K562 (cell line): ENCODE results near the gene PLEKHA8. TPM values are rescaled to one million over a fixed set of nuclear protein-coding genes. Genes with fewer than 3 reads are reported as not detected.
A peak's percentile ranks its signal among the peaks of the same experiment; 100 is the strongest.

Source experiments
- ADNP ChIP-seq: fragments of 200-800 bp; sonication (Bioruptor generic); IDR thresholded peaks from 2 replicates; pipeline ENCODE4 v1.6.1; 2016; ENCODE audit warnings: missing genetic modification characterization, missing compliant biosample characterization
- ATF1 ChIP-seq, 2 experiments: fragments of 450-650 bp in 1 of 2; IDR thresholded peaks; 2 replicates each; pipeline ENCODE4 v1.6.1; 2016; ENCODE audit warnings: missing compliant biosample characterization in 1 of 2, missing genetic modification characterization in 1 of 2
- BRCA1 ChIP-seq, 2 experiments: fragments of 450-650 bp in 1 of 2; sonication (generic) in 1 of 2; formaldehyde crosslinking in 1 of 2; IDR thresholded peaks; 2 replicates each; pipeline versions ENCODE4 v1.5.0 to v1.6.1; 2017 to 2020; ENCODE audit warnings: mild to moderate bottlenecking in 1 of 2, missing genetic modification reagents in 1 of 2
- CSDE1 ChIP-seq, 2 experiments: fragments of 450-650 bp; IDR thresholded peaks; 2 replicates each; pipeline ENCODE4 v1.6.1; 2016; ENCODE audit warnings: mild to moderate bottlenecking in 1 of 2
- HMGN3 ChIP-seq: IDR thresholded peaks from 2 replicates; pipeline ENCODE4 v1.6.1; 2011; ENCODE audit warnings: borderline replicate concordance, low read depth, mild to moderate bottlenecking, mixed read lengths, low read length; ENCODE audit not compliant: insufficient read length; ENCODE audit errors: extremely low read depth
- MCM2 ChIP-seq: fragments of 450-650 bp; IDR thresholded peaks from 2 replicates; pipeline ENCODE4 v1.6.1; 2017; ENCODE audit warnings: low read depth, mild to moderate bottlenecking
- SIRT6 ChIP-seq: IDR thresholded peaks from one replicate; pipeline ENCODE4 v1.6.1; 2012; ENCODE audit warnings: low read depth, mild to moderate bottlenecking, control low read depth, inconsistent platforms, low read length, moderate library complexity
- ZC3H11A ChIP-seq: IDR thresholded peaks from 2 replicates; pipeline ENCODE4 v1.6.1; 2012; ENCODE audit warnings: low read depth, low read length, improper control_type of control experiment
- ZNF133 ChIP-seq: fragments of 250-450 bp; sonication (Bioruptor Pico); IDR thresholded peaks from 2 replicates; pipeline ENCODE4 v1.4.0; 2020; ENCODE audit warnings: mild to moderate bottlenecking
- ZNF165 ChIP-seq: fragments of 250-450 bp; sonication (Bioruptor Pico); IDR thresholded peaks from 2 replicates; pipeline ENCODE4 v1.4.0; 2020; ENCODE audit warnings: borderline replicate concordance
- ZNF23 ChIP-seq: fragments of 250-450 bp; sonication (Bioruptor Pico); IDR thresholded peaks from 2 replicates; pipeline ENCODE4 v1.4.0; 2020; ENCODE audit warnings: mild to moderate bottlenecking
- polyA plus RNA-seq, 8 experiments: library from polyadenylated mRNA; depleted of rRNA in 4 of 8; stranded (reverse) in 5 of 8; unstranded in 3 of 8; fragments of >200 nt; fragmentation: Nextera tagmentation in 2 of 8; fragmentation: Illumina TruSeq in 1 of 8; extraction: Ambion mirVana in 2 of 8; extraction: Trizol in 1 of 8; gene quantifications; 2 replicates each; pipeline versions ENCODE4 v1.2.1 to v1.2.3, GENCODE V29; 2011 to 2014; ENCODE audit warnings: inconsistent platforms in 1 of 8, missing spikeins in 1 of 8
- total RNA-seq, 7 experiments: library from RNA; depleted of rRNA in 6 of 7; stranded (reverse); fragments of >200 nt in 6 of 7; fragmentation: Illumina TruSeq in 2 of 7; extraction: Trizol in 2 of 7; gene quantifications; 2 replicates each; pipeline versions ENCODE4 v1.2.1 to v1.2.3, GENCODE V29; 2011 to 2021; ENCODE audit warnings: low replicate concordance in 1 of 7
- TF ChIP-seq, protein P1 (sequence below): fragments of 450-650 bp; IDR thresholded peaks from 2 replicates; pipeline ENCODE4 v1.6.1; 2017; ENCODE audit warnings: antibody characterized with exemption
- TF ChIP-seq, protein P2 (sequence below): fragments of 450-650 bp; IDR thresholded peaks from 2 replicates; pipeline ENCODE4 v1.6.1; 2016
- TF ChIP-seq, protein P3 (sequence below): fragments of 450-650 bp; conservative IDR thresholded peaks from 2 replicates; pipeline ENCODE4 v1.6.1; 2016; ENCODE audit warnings: missing genetic modification characterization, low read depth, mild to moderate bottlenecking, control low read depth, missing compliant biosample characterization
- TF ChIP-seq, protein P4 (sequence below), 3 experiments: fragments of 200-800 bp in 1 of 3; fragments of 250-450 bp in 1 of 3; fragments of 450-650 bp in 1 of 3; sonication (Bioruptor Pico) in 1 of 3; sonication (Bioruptor generic) in 1 of 3; formaldehyde crosslinking in 1 of 3; IDR thresholded peaks; 2 replicates each; pipeline versions ENCODE4 v1.6.1 to v1.8.0; 2016 to 2022; ENCODE audit warnings: mild to moderate bottlenecking in 2 of 3, missing genetic modification characterization in 2 of 3, missing compliant biosample characterization in 1 of 3, moderate library complexity in 1 of 3
- TF ChIP-seq, protein P5 (sequence below), 3 experiments: fragments of 200-800 bp in 1 of 3; sonication (Bioruptor generic) in 1 of 3; sonication (generic) in 1 of 3; formaldehyde crosslinking in 1 of 3; IDR thresholded peaks; 2 replicates each; pipeline versions ENCODE4 v1.6.1 to v1.8.0; 2016 to 2022; ENCODE audit warnings: mild to moderate bottlenecking in 2 of 3, missing compliant biosample characterization in 2 of 3, missing genetic modification characterization in 2 of 3, missing genetic modification reagents in 1 of 3

The PLEKHA8 gene
- total and polyA plus RNA-seq, 9 of the 15 experiments (the other 6 are each of a cell fraction or from before 2014, with no cell fraction given), result 3.2 to 16.3 (median 11.8) TPM

DNA sequence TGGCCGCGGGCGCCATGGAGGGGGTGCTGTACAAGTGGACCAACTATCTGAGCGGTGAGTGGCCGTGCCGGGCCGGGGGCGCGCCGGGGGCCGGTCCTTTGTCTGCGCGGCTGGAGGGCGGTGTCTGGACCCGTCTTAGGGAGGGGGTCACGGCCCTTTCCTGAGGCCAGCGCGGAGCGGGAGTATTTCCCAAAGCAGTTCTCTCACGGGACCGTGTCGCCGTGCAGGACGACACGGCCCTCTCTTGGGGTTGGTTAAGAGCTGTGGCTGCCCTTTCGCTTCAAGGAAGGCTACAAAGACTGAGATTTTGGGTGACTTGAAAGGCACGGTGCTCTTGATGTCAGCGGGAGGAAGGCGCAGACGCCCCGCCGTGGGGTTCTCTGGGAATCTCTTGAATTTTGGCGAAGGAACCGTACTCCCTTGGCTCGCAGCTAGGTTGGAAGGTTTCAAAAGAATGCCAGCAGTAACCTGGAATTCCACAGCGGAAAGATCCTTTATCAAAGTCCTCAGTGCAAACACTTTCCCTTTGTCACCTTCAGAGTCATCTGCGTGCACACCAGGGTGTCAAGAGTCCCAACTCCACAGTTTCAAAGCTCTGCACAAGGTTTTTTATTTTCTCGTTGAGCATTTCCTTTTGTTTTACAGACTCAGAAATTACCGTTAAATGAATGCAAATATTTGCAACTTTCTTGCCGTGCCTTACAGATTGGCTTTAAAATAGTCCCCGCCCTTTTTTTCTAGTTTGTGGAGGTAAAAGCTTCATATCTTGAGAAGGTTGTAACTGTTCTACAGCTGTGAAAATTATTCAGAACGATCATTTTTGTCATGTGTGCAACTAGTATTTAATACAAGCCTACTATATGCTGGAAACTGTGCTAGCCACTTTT is 780 bp downstream of the PLEKHA8 start (continued):
- TF ChIP-seq, protein P1, sequence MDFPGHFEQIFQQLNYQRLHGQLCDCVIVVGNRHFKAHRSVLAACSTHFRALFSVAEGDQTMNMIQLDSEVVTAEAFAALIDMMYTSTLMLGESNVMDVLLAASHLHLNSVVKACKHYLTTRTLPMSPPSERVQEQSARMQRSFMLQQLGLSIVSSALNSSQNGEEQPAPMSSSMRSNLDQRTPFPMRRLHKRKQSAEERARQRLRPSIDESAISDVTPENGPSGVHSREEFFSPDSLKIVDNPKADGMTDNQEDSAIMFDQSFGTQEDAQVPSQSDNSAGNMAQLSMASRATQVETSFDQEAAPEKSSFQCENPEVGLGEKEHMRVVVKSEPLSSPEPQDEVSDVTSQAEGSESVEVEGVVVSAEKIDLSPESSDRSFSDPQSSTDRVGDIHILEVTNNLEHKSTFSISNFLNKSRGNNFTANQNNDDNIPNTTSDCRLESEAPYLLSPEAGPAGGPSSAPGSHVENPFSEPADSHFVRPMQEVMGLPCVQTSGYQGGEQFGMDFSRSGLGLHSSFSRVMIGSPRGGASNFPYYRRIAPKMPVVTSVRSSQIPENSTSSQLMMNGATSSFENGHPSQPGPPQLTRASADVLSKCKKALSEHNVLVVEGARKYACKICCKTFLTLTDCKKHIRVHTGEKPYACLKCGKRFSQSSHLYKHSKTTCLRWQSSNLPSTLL, result 0 out of 2 replicates have a peak, but pooled peaks have one; percentile 58
- TF ChIP-seq, protein P2, sequence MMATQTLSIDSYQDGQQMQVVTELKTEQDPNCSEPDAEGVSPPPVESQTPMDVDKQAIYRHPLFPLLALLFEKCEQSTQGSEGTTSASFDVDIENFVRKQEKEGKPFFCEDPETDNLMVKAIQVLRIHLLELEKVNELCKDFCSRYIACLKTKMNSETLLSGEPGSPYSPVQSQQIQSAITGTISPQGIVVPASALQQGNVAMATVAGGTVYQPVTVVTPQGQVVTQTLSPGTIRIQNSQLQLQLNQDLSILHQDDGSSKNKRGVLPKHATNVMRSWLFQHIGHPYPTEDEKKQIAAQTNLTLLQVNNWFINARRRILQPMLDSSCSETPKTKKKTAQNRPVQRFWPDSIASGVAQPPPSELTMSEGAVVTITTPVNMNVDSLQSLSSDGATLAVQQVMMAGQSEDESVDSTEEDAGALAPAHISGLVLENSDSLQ, result 0 out of 2 replicates have a peak, but pooled peaks have one; percentile 5
- TF ChIP-seq, protein P3, sequence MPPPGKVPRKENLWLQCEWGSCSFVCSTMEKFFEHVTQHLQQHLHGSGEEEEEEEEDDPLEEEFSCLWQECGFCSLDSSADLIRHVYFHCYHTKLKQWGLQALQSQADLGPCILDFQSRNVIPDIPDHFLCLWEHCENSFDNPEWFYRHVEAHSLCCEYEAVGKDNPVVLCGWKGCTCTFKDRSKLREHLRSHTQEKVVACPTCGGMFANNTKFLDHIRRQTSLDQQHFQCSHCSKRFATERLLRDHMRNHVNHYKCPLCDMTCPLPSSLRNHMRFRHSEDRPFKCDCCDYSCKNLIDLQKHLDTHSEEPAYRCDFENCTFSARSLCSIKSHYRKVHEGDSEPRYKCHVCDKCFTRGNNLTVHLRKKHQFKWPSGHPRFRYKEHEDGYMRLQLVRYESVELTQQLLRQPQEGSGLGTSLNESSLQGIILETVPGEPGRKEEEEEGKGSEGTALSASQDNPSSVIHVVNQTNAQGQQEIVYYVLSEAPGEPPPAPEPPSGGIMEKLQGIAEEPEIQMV, result peak; percentile 77
- TF ChIP-seq SIRT6, result no peak
- no peak for TF ChIP-seq ZNF23
- no peak for TF ChIP-seq BRCA1 (IDR thresholded peaks at IDR 0.05)
- no peak for TF ChIP-seq BRCA1 (CRISPR knock-in tag; IDR thresholded peaks at IDR 0.05)
- peak; percentile 12 for TF ChIP-seq HMGN3
- TF ChIP-seq ZNF133 (CRISPR knock-in tag), result no peak
- no peak for TF ChIP-seq ADNP (tag)
- no peak for TF ChIP-seq ATF1 (CRISPR knock-in tag; IDR thresholded peaks at IDR 0.05)
- TF ChIP-seq ATF1 (tag; IDR thresholded peaks at IDR 0.05), result no peak
- no peak for TF ChIP-seq CSDE1 (IDR thresholded peaks at IDR 0.05)
- TF ChIP-seq, protein P4, sequence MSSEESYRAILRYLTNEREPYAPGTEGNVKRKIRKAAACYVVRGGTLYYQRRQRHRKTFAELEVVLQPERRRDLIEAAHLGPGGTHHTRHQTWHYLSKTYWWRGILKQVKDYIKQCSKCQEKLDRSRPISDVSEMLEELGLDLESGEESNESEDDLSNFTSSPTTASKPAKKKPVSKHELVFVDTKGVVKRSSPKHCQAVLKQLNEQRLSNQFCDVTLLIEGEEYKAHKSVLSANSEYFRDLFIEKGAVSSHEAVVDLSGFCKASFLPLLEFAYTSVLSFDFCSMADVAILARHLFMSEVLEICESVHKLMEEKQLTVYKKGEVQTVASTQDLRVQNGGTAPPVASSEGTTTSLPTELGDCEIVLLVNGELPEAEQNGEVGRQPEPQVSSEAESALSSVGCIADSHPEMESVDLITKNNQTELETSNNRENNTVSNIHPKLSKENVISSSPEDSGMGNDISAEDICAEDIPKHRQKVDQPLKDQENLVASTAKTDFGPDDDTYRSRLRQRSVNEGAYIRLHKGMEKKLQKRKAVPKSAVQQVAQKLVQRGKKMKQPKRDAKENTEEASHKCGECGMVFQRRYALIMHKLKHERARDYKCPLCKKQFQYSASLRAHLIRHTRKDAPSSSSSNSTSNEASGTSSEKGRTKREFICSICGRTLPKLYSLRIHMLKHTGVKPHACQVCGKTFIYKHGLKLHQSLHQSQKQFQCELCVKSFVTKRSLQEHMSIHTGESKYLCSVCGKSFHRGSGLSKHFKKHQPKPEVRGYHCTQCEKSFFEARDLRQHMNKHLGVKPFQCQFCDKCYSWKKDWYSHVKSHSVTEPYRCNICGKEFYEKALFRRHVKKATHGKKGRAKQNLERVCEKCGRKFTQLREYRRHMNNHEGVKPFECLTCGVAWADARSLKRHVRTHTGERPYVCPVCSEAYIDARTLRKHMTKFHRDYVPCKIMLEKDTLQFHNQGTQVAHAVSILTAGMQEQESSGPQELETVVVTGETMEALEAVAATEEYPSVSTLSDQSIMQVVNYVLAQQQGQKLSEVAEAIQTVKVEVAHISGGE (CRISPR knock-in tag; IDR thresholded peaks at IDR 0.05), result 0 out of 6 replicates have a peak, but pooled peaks of 1 of the 3 experiments have one; percentile 31
- no peak for TF ChIP-seq ZNF165 (CRISPR knock-in tag)
- TF ChIP-seq ZC3H11A, result no peak
- TF ChIP-seq MCM2, result no peak
- TF ChIP-seq, protein P5, sequence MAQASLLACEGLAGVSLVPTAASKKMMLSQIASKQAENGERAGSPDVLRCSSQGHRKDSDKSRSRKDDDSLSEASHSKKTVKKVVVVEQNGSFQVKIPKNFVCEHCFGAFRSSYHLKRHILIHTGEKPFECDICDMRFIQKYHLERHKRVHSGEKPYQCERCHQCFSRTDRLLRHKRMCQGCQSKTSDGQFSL (CRISPR knock-in tag; IDR thresholded peaks at IDR 0.05), result no peak; the same call in 1 of the 2 replicates
- TF ChIP-seq, protein P5 (tag; IDR thresholded peaks at IDR 0.05), result no peak
